COLO829 (cell line): ENCODE measurements around the gene PAQR7.
A peak's percentile ranks its signal among the peaks of the same experiment; 100 is the strongest.

Source experiments
- DNase-seq: peaks from one replicate; pipeline ENCODE4 v3.0.0; 2012; ENCODE audit warnings: low spot score

Gene PAQR7

GRCh38 chr1:25875154-25875855 lies at the start of gene PAQR7:
PAQR7 (minus strand) TSS chr1:25875708; CDS start chr1:25863839, 11,869 bp downstream.
- DNase-seq: no peak

- no peak for DNase-seq
Measured at GRCh38 chr1:25924454-25924853, 48.9 kb upstream of the PAQR7 start.

- no peak for DNase-seq
Measured at GRCh38 chr1:25922971-25923552, 47.6 kb upstream of the PAQR7 start.

GRCh38 chr1:25922056-25922970 lies 46.8 kb upstream of the PAQR7 start:
- DNase-seq: no peak

- DNase-seq: no peak
Measured at GRCh38 chr1:25918615-25919014, 43.1 kb upstream of the PAQR7 start.

GRCh38 chr1:25917996-25918395 lies 42.5 kb upstream of the PAQR7 start:
- DNase-seq: no peak

GRCh38 chr1:25916460-25916859 lies 41.0 kb upstream of the PAQR7 start:
- no peak for DNase-seq

GRCh38 chr1:25914074-25914995 lies 38.8 kb upstream of the PAQR7 start:
- no peak for DNase-seq

GRCh38 chr1:25913206-25913605 lies 37.7 kb upstream of the PAQR7 start:
- no peak for DNase-seq

- DNase-seq: no peak
Measured at GRCh38 chr1:25912076-25912831, 36.7 kb upstream of the PAQR7 start.

GRCh38 chr1:25911162-25911561 lies 35.7 kb upstream of the PAQR7 start:
- DNase-seq: no peak

GRCh38 chr1:25909040-25909439 lies 33.5 kb upstream of the PAQR7 start:
- DNase-seq: no peak

GRCh38 chr1:25908161-25908560 lies 32.7 kb upstream of the PAQR7 start:
- DNase-seq: no peak

GRCh38 chr1:25907601-25908000 lies 32.1 kb upstream of the PAQR7 start:
- no peak for DNase-seq

- DNase-seq: no peak
Measured at GRCh38 chr1:25906644-25907300, 31.3 kb upstream of the PAQR7 start.

- peak; percentile 61 for DNase-seq
Measured at GRCh38 chr1:25905680-25906643, 30.5 kb upstream of the PAQR7 start, which contains the start of gene STMN1. STMN1 (minus strand) TSS chr1:25906419; CDS start chr1:25904676, 1,743 bp downstream.

- peak; percentile 86 for DNase-seq
Measured at GRCh38 chr1:25904943-25905679, 29.6 kb upstream of the PAQR7 start.

GRCh38 chr1:25903986-25904385 lies 28.5 kb upstream of the PAQR7 start:
- no peak for DNase-seq
